HT-29 (cell line): Measurements from ENCODE around the gene MAPK11. TPM values are rescaled to one million over a fixed set of nuclear protein-coding genes. Genes with fewer than 3 reads are reported as not detected.

Experiments used
- DNase-seq: peaks from one replicate; pipeline ENCODE4 v3.0.0-alpha.2; 2015; ENCODE audit warnings: low spot score
- total RNA-seq: library from RNA; depleted of rRNA; stranded (reverse); fragments of >200 nt; shearing (Covaris generic); gene quantifications from 2 replicates; pipeline ENCODE4 v1.2.3, GENCODE V29; 2014

MAPK11 gene
- total RNA-seq, 1 experiment from 2014 or later, result 1.6 TPM

DNA sequence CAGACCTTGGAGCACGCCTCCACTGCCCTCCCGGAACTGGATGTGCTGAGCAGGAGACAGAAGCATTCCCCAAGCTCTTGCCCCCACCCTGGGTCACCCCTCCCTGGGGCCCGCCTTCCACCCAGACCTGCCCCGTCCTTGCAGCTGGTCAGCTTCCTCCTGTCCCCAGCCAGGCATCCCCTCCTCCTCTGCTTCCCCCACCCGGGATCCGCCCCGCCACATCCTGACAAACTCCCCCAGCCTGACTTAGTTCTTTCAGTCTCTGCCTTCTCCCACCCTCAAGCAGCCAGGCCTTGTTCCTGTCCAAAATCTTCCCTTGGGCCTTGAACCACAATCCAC, 38.4 kb upstream of the MAPK11 start:
- peak; percentile 37 for DNase-seq

DNA sequence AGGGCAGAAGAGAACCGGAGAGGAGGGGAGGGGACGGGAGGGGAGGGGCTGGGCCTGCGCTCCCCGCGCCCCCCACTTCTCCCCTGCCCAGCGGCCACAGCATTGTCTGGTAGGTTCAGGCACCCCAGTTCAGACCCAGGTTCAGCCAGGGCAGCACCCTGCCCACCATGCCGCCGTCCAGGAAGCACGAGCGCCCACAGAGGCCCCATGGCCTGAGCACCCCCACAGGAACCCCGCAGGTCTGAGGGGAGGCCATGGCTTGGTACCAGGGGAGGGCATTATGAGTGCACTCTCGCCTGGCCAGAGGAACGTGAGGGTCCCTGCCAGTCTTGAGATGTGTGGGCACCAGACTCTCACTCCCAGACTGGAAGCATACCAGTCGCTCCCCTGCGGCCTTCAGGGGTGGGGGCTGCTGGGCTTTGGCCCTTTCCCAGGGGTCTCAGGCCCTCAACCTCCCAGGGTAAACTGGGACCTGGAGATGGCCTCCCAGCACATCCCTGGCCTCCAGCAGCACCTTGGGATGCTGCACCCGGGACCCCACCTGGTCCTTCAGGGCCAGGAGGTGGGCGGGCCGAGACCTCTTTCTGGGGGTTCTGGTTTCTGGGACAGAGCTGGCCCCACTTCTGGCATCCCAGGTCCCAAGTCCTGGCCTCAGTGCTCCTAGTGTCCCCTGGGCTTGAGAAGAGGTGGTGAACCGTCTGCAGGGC, 37.9 kb upstream of the MAPK11 start:
- DNase-seq, result no peak

DNA sequence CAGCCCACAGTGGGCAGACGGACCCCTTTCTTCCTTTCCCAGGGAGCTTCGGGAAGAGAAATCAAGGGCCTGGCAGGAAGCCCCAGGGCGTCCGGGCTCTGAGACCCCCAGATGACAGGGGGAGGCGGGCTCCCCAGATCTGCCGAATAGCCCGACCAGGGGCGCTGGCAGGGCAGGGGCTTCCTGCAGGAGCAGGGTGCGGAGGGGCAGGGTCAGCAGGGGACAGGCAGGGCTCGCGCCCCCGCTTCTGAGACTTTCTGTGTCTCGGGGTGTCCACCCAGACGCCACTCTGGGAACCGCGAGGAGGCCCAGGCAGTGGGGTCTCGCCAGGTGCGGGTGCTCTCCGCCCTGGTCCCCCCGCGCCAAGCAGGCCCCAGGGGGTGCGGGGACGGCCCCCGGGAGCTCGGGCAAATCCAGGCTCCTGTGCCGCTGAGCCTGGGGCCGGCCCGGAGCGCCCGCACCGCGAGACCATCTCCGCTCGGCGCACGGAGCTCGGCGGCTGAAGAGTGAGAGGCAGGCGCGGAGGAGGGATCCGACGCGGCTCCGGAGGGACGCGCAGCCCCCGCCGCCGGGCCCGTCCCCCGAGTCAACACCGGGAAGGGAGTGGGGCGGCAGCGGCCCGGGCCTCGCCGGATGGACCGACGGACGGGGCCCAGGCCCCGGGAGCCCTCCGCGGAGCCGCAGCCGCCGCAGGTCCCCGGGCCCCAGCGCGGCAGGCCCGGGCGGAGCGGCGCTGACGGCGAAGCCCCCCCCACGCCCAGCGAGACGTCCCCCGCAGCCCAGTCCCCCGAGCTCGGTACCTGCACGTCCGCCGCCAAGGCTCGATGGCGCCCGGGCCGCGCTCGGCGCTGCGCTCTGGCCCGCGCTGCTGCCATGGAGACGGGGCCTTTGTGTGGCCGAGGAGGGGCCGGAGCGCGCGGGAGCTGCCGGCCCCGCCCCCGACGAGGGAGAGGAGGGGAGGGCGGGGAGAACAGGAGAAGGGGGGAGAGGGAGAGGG, 36.9 kb upstream of the MAPK11 start, which contains the start of gene PLXNB2:
Gene PLXNB2, minus strand, starts transcription at position 894 of the 997 bp plus-strand sequence. CDS start 17,062 bp downstream, outside the sequence.
- DNase-seq, result peak; percentile 68

GRCh38 chr22:50305923-50306566, 35.9 kb upstream of the MAPK11 start:
- peak; percentile 82 for DNase-seq

DNA sequence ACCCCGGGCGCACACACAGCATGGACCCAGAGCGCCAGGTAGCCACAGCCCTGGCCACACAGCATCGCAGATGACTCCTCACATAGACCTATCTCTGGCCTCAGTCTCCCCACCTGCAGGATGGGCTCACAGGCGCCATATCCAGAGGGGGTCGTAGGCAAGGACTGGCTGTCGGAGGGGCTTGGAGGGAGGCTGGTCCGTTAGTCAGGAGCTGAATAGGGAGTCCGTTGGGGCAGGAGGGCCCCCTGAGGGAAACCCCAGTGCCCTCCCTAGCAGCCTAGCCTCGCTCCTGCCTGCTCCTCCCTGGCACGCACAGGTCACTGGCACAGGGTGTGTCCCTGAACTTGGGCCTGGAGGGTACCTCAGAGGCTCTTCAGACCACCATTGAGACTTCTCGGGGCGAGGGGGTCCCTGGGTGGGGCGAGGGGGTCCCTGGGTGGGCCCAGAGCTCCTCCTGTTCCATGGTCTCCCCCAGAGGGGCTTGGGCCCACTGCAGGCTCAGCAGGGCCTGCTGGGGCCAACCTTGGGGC, 35.3 kb upstream of the MAPK11 start:
- DNase-seq, result peak; percentile 41

GRCh38 chr22:50304528-50305392, 34.6 kb upstream of the MAPK11 start:
- peak; percentile 39 for DNase-seq

DNA sequence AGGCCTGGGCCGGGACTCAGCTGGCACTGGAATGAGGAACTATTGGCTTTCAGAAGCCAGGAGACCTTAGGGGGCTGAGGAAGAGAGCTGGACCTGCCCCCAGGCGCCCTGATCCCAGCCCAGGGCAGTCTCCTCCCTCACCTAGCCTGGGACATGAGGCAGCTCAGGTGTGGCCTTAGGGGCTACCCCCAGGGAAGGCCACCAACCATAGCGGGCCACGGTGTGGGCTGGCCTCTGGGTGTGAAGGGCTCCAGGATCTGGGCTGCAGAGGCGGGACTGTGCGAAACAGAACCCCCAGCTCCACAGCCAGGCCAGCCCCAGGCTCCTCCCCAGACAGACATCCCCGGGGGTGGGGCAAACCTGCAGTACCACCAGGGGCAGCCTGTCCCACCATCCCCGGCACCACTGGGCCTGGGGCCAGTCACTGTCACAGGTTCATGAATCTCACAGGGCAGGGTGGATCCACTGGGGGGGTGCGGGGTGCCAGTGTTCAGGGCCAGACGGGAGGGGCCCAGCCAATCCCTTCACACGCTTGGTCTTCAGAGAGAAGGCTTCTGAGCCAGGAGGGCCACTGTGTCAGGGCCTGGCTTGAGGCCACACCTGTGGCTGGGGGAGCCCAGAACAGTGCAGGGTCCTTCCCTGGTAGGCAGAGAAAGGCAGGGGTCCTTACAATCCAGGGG, 33.8 kb upstream of the MAPK11 start:
- peak; percentile 71 for DNase-seq

DNA sequence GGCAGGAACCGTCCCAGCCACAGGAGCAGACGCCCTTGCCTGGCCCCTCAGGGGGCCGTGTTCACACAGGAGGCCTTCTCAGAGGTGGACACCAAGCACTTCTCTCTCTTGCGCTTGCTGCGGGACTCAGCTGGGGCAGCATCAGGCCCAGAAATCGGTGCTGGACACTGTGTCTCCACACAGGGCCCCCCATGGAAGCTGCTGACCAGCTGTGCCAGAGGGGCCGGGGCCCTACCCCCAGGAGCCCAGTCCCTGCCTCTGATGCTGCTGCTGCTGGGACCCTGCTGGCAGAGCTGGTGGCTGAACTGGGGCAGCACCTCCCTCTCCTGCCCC, 33.3 kb upstream of the MAPK11 start:
- no peak for DNase-seq

- no peak for DNase-seq
Observed at GRCh38 chr22:50302564-50302963, 32.4 kb upstream of the MAPK11 start.

- DNase-seq, result peak; percentile 23
Observed at GRCh38 chr22:50302041-50302541, 31.9 kb upstream of the MAPK11 start.

DNA sequence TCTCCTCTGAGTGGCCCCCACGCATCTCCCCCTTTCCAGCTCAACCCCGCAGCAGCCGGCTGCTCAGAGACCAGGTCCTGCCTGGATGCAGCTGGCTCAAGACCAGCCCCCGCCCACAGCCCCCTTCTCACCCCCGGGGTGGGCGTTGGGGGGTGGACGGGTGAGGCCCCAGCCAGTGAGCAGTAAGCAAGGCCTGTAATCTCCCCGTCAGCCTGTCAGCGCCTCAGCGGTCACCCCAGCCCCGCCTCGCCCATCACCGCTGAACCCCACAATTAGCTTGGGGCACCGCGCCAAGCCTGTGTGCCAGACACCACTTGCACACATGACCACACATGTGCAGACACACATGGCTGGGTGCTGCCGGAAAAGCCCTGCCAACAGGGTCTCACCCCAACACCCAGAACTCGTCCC, 31.4 kb upstream of the MAPK11 start:
- peak; percentile 38 for DNase-seq

GRCh38 chr22:50300620-50301257, 30.6 kb upstream of the MAPK11 start:
- peak; percentile 10 for DNase-seq

- peak; percentile 52 for DNase-seq
Observed at GRCh38 chr22:50299785-50300619, 29.8 kb upstream of the MAPK11 start.

DNA sequence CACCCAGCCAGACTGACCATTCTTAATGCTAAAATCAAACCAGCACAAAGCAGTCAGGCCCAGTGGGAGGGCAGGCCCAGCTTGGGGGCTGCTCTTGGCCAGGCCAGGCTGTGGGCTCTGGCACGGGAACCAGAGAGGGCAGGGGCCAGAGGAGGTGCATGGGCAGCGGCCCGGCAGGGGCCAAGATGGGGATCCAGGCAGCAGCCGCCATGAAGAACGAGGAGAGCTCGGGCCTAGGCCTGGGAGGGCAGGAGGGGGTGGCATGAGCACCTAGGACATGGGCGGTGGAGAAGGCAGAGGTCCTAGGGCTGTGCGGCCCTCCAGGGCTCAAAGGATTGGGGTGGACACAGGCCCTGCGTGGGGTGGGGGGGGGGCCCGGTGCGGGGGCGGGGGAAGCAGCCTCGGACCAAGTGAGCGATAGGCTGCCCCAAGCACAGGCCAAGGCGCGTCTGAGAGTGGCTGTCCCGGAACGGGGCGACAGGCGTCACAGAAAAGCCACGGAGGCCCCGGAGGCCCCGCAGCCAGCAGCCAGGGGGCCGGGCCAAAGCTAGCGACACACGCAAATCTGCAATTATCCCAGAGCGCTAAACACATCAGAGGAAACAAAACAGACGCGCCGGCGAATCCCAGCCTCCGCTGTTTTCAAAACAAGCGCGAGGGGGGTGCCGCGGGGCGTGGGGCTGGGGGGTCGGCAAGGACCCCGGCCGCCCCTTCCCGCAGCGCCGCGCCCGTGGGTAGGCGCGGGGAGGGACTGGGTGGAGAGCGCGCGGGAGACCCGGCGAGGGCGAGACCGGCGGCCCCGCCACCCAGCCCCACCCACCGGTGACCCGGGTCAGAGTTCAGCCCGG, 29.0 kb upstream of the MAPK11 start:
- DNase-seq, result peak; percentile 32

GRCh38 chr22:50298266-50298637, 28.1 kb upstream of the MAPK11 start:
- no peak for DNase-seq

- DNase-seq, result peak; percentile 12
Observed at GRCh38 chr22:50297510-50298265, 27.5 kb upstream of the MAPK11 start.
